SIG-M5 treated with dmso at 0.1 percent for 504 hours (cell line): Measurements from ENCODE around the gene PCDHB12.

ENCODE experiments used
- DNase-seq: peaks from one replicate; lab custom pipeline; 2025; ENCODE audit not compliant: unreplicated experiment; lab: John Stamatoyannopoulos, UW

Gene PCDHB12

GRCh38 chr5:141260458-141261237 lies 52.1 kb downstream of the PCDHB12 start:
- no peak for DNase-seq

DNA sequence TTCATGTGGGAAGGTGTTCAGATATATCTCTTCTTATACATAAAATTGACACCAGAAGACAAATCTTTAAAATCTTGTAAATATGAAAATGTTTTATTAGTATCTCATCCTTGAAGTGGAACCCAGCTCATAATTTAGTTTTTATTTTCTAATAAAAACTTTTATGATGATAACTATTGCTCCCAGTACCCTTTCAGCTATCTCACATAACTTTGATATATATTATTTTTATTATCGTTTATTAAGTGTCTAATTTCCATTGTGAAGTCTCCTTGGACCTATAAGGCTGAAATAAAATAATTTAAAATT lies 52.7 kb downstream of the PCDHB12 start:
- no peak for DNase-seq
